ENCODE results near the gene NUDT4B. TPM values are rescaled to one million over a fixed set of nuclear protein-coding genes. Genes with fewer than 3 reads are reported as not detected.
"Not testable (repeated sequence)": the region's sequence is repeated elsewhere in the genome, so short reads cannot be mapped to it uniquely, and the experiment has no call there.

The NUDT4B gene
- polyA plus RNA-seq, result 5.8 and 6.6 TPM in 2 replicates
- polyA minus RNA-seq, result 14.8 and 16.1 TPM in 2 replicates

GRCh38 chr1:148748563-148749334, at the start of gene NUDT4B:
NUDT4B (plus strand) TSS chr1:148748774; CDS start chr1:148748953, 179 bp downstream.
- H3K9me3 ChIP-seq (ENCODE audit: low read length); H2AFZ ChIP-seq (ENCODE audit: low read depth, low read length); H3F3A ChIP-seq (ENCODE audit: insufficient read depth, low read length, poor library complexity, severe bottlenecking); H3K27me3 ChIP-seq (ENCODE audit: insufficient read depth, low read depth, low read length); H3K9me2 ChIP-seq (ENCODE audit: insufficient read depth, low read length); H3K79me2 ChIP-seq (replicated peaks; ENCODE audit: insufficient read depth, low read length); H3K36me3 ChIP-seq (ENCODE audit: insufficient read depth, low read length); H3K4me2 ChIP-seq (ENCODE audit: low read length); H3K27ac ChIP-seq (ENCODE audit: low read length); H4K20me1 ChIP-seq (ENCODE audit: insufficient read depth); H3K9ac ChIP-seq (ENCODE audit: low read length); H3K4me3 ChIP-seq (ENCODE audit: low read length): not testable (repeated sequence)

DNA sequence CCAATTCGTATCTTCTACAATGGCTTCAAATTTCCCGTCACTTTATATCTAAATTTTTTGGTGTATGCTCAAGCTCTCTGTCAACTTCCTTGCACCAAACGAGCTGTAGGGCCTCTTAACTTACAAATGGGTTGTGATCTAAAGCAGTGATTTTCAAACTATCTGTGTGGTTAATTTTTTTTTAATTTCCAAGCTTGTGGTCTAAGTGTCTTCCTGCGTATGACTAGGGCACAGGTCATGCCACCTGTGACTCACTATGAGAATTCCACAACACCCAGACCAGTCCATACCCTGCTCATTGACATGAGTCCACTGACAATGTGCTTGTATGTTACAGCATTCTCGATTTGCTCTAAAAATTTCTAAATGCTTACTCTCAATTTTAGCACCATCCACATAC, 49.2 kb upstream of the NUDT4B start:
- not testable (repeated sequence) for H3K79me2 ChIP-seq (replicated peaks; ENCODE audit: insufficient read depth, low read length); H3K9me3 ChIP-seq (ENCODE audit: low read length); H3K4me2 ChIP-seq (ENCODE audit: low read length); H3K27me3 ChIP-seq (ENCODE audit: insufficient read depth, low read depth, low read length); H3F3A ChIP-seq (ENCODE audit: insufficient read depth, low read length, poor library complexity, severe bottlenecking); H4K20me1 ChIP-seq (ENCODE audit: insufficient read depth); H3K9me2 ChIP-seq (ENCODE audit: insufficient read depth, low read length); H3K27ac ChIP-seq (ENCODE audit: low read length); H3K9ac ChIP-seq (ENCODE audit: low read length); H2AFZ ChIP-seq (ENCODE audit: low read depth, low read length); H3K4me3 ChIP-seq (ENCODE audit: low read length); H3K36me3 ChIP-seq (ENCODE audit: insufficient read depth, low read length)

GRCh38 chr1:148702242-148702641, 46.3 kb upstream of the NUDT4B start:
- H3K9me3 ChIP-seq (ENCODE audit: low read length); H3F3A ChIP-seq (ENCODE audit: insufficient read depth, low read length, poor library complexity, severe bottlenecking); H3K36me3 ChIP-seq (ENCODE audit: insufficient read depth, low read length); H3K9me2 ChIP-seq (ENCODE audit: insufficient read depth, low read length); H3K27me3 ChIP-seq (ENCODE audit: insufficient read depth, low read depth, low read length); H3K4me3 ChIP-seq (ENCODE audit: low read length); H4K20me1 ChIP-seq (ENCODE audit: insufficient read depth); H3K9ac ChIP-seq (ENCODE audit: low read length); H3K79me2 ChIP-seq (replicated peaks; ENCODE audit: insufficient read depth, low read length); H3K27ac ChIP-seq (ENCODE audit: low read length); H2AFZ ChIP-seq (ENCODE audit: low read depth, low read length); H3K4me2 ChIP-seq (ENCODE audit: low read length): not testable (repeated sequence)

GRCh38 chr1:148703973-148704591, 44.5 kb upstream of the NUDT4B start:
- H3K27ac ChIP-seq (ENCODE audit: low read length); H4K20me1 ChIP-seq (ENCODE audit: insufficient read depth); H2AFZ ChIP-seq (ENCODE audit: low read depth, low read length); H3K4me3 ChIP-seq (ENCODE audit: low read length); H3K79me2 ChIP-seq (replicated peaks; ENCODE audit: insufficient read depth, low read length); H3K36me3 ChIP-seq (ENCODE audit: insufficient read depth, low read length); H3K9ac ChIP-seq (ENCODE audit: low read length); H3K9me2 ChIP-seq (ENCODE audit: insufficient read depth, low read length); H3F3A ChIP-seq (ENCODE audit: insufficient read depth, low read length, poor library complexity, severe bottlenecking); H3K9me3 ChIP-seq (ENCODE audit: low read length); H3K27me3 ChIP-seq (ENCODE audit: insufficient read depth, low read depth, low read length); H3K4me2 ChIP-seq (ENCODE audit: low read length): not testable (repeated sequence)

- not testable (repeated sequence) for H3K9ac ChIP-seq (ENCODE audit: low read length); H3K4me2 ChIP-seq (ENCODE audit: low read length); H4K20me1 ChIP-seq (ENCODE audit: insufficient read depth); H3K27ac ChIP-seq (ENCODE audit: low read length); H3K4me3 ChIP-seq (ENCODE audit: low read length); H3F3A ChIP-seq (ENCODE audit: insufficient read depth, low read length, poor library complexity, severe bottlenecking); H3K36me3 ChIP-seq (ENCODE audit: insufficient read depth, low read length); H3K9me2 ChIP-seq (ENCODE audit: insufficient read depth, low read length); H3K79me2 ChIP-seq (replicated peaks; ENCODE audit: insufficient read depth, low read length); H2AFZ ChIP-seq (ENCODE audit: low read depth, low read length); H3K9me3 ChIP-seq (ENCODE audit: low read length); H3K27me3 ChIP-seq (ENCODE audit: insufficient read depth, low read depth, low read length)
These were observed 43.1 kb upstream of the NUDT4B start for GRCh38 chr1:148705316-148705948.

GRCh38 chr1:148708779-148709333, 39.7 kb upstream of the NUDT4B start:
- H4K20me1 ChIP-seq (ENCODE audit: insufficient read depth); H3K4me2 ChIP-seq (ENCODE audit: low read length); H3K4me3 ChIP-seq (ENCODE audit: low read length); H3K9ac ChIP-seq (ENCODE audit: low read length); H3K36me3 ChIP-seq (ENCODE audit: insufficient read depth, low read length); H3K9me3 ChIP-seq (ENCODE audit: low read length); H3F3A ChIP-seq (ENCODE audit: insufficient read depth, low read length, poor library complexity, severe bottlenecking); H3K9me2 ChIP-seq (ENCODE audit: insufficient read depth, low read length); H3K27ac ChIP-seq (ENCODE audit: low read length); H3K27me3 ChIP-seq (ENCODE audit: insufficient read depth, low read depth, low read length); H2AFZ ChIP-seq (ENCODE audit: low read depth, low read length); H3K79me2 ChIP-seq (replicated peaks; ENCODE audit: insufficient read depth, low read length): not testable (repeated sequence)

DNA sequence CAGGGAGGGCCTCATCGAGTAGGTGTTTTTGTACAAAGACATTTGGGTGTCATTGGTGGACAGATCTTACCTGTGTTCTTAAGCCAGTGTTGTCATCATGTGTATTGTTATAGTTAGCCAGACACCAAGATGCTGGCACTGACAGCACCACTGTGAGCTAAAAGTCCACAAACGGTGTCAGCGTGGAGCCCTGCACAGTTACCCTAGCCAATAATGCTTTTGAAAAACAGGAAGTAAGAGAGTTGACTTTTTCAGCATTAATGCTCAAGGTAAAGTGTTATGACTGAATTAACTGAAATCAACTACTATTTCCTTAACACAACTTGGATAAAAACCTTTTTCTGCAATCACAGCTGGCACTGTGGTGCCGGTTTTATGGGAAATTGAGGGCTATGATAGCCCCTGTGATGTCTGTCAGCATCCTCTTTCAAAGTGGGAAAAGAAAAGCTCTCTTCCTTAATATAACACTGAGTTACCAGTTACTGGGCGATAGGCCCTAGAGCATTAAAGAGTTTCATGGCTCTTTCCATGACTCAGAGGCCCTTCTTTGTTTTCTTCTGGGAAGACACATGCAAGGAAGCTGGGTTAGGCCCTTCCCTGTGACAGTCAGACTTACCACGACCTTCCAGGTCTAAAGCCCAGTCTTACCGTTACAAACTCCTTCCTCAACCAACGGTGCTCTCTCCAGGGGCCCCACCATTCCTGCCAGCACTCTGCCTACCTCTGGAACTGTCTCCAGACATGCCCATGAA, 37.6 kb upstream of the NUDT4B start:
- not testable (repeated sequence) for H3K9me3 ChIP-seq (ENCODE audit: low read length); H3F3A ChIP-seq (ENCODE audit: insufficient read depth, low read length, poor library complexity, severe bottlenecking); H3K79me2 ChIP-seq (replicated peaks; ENCODE audit: insufficient read depth, low read length); H3K4me3 ChIP-seq (ENCODE audit: low read length); H3K9me2 ChIP-seq (ENCODE audit: insufficient read depth, low read length); H4K20me1 ChIP-seq (ENCODE audit: insufficient read depth); H3K4me2 ChIP-seq (ENCODE audit: low read length); H3K9ac ChIP-seq (ENCODE audit: low read length); H3K27me3 ChIP-seq (ENCODE audit: insufficient read depth, low read depth, low read length); H2AFZ ChIP-seq (ENCODE audit: low read depth, low read length); H3K27ac ChIP-seq (ENCODE audit: low read length); H3K36me3 ChIP-seq (ENCODE audit: insufficient read depth, low read length)

Measured in neural cell (in vitro differentiated cells).